GM12801 (cell line): Measurements from ENCODE around the gene NREP.

Source experiments
- CTCF ChIP-seq: IDR thresholded peaks from one replicate; pipeline ENCODE4 v1.5.1; 2011; ENCODE audit warnings: control low read depth; ENCODE audit not compliant: insufficient read length; ENCODE audit errors: extremely low read depth

The NREP gene

GRCh38 chr5:111753884-111754589, 3.0 kb downstream of the NREP start:
- TF ChIP-seq CTCF = no peak

- TF ChIP-seq CTCF = no peak
These were observed 4.5 kb downstream of the NREP start for GRCh38 chr5:111752426-111752965.

- TF ChIP-seq CTCF = no peak
These were observed 7.5 kb downstream of the NREP start for GRCh38 chr5:111749303-111750026.

- no peak for TF ChIP-seq CTCF
These were observed 8.7 kb downstream of the NREP start for GRCh38 chr5:111748304-111748763.

- TF ChIP-seq CTCF = no peak
These were observed 9.7 kb downstream of the NREP start for GRCh38 chr5:111747337-111747736.

GRCh38 chr5:111746791-111747190, 10.2 kb downstream of the NREP start:
- no peak for TF ChIP-seq CTCF

GRCh38 chr5:111745075-111745739, 11.8 kb downstream of the NREP start:
- no peak for TF ChIP-seq CTCF
